HG03135 (cell line): ENCODE results near the gene CLTC.
"Not testable (repeated sequence)": the region's sequence is repeated elsewhere in the genome, so short reads cannot be mapped to it uniquely, and the experiment has no call there.

ENCODE experiments used
- ATAC-seq: cut with Tn5 transposase; IDR thresholded peaks from one replicate; pipeline ENCODE4 v1.9.1; 2021; ENCODE audit warnings: mild to moderate bottlenecking, moderate library complexity; ENCODE audit not compliant: unreplicated experiment

Gene CLTC

DNA sequence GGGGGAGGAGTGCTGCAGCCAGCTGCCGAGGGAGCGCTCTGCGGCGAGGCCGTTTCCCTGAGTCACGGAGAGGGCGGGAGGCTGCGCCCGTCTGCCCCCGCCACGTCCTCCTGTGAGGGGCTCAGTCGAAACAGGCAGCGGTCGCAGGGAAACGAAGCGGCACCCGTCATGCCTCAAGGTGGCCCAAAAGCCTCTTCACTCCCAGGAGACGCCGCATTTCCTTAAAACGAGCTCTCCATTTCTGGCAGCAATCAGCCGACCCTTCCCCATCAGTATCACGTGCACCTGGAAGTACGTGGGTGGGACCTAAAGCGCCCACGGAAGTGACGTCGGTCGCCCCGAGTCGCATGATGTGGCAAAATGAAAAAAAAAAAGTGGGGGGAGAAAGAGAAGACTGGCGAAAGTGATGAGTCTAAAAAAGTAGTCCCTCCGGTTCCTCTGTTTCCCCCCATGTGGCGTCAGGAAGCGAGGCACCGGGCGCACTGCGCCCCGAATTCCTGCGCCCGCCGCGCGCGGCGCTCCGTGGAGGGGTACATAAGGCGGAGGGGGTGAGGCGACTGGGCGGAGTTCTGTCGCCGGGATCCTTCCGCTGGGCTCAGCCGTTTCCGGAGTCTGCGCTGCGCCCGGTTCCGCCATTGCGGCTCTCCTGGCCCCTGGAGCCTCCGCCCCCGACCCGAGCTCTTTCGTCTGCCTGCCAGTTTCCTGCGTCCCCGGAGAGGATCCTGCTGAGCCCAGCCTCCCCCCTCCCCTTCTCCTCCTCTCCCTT is at the start of gene CLTC:
Gene CLTC, plus strand, starts transcription at position 598 of the 766 bp plus-strand sequence. CDS start 237 bp downstream, outside the sequence.
- ATAC-seq, result peak; percentile 70

- no peak for ATAC-seq
These were observed 47.3 kb upstream of the CLTC start for GRCh38 chr17:59572301-59572924.

- not testable (repeated sequence) for ATAC-seq
These were observed 35.5 kb upstream of the CLTC start for GRCh38 chr17:59584168-59584567.

GRCh38 chr17:59600169-59600568 is 19.5 kb upstream of the CLTC start:
- ATAC-seq, result no peak

- peak; percentile 59 for ATAC-seq
These were observed 18.6 kb upstream of the CLTC start for GRCh38 chr17:59601130-59601529.

GRCh38 chr17:59607061-59607460 is 12.6 kb upstream of the CLTC start:
- ATAC-seq, result no peak

GRCh38 chr17:59607817-59608403 is 11.8 kb upstream of the CLTC start:
- no peak for ATAC-seq

- ATAC-seq, result no peak
These were observed 8.2 kb upstream of the CLTC start for GRCh38 chr17:59611503-59611902.

GRCh38 chr17:59616253-59616920 is 3.3 kb upstream of the CLTC start:
- no peak for ATAC-seq

GRCh38 chr17:59617156-59617732 is 2.5 kb upstream of the CLTC start:
- ATAC-seq, result no peak

GRCh38 chr17:59619035-59619297 is 729 bp upstream of the CLTC start:
- no peak for ATAC-seq

GRCh38 chr17:59620064-59620359 is 317 bp downstream of the CLTC start:
- ATAC-seq, result no peak

DNA sequence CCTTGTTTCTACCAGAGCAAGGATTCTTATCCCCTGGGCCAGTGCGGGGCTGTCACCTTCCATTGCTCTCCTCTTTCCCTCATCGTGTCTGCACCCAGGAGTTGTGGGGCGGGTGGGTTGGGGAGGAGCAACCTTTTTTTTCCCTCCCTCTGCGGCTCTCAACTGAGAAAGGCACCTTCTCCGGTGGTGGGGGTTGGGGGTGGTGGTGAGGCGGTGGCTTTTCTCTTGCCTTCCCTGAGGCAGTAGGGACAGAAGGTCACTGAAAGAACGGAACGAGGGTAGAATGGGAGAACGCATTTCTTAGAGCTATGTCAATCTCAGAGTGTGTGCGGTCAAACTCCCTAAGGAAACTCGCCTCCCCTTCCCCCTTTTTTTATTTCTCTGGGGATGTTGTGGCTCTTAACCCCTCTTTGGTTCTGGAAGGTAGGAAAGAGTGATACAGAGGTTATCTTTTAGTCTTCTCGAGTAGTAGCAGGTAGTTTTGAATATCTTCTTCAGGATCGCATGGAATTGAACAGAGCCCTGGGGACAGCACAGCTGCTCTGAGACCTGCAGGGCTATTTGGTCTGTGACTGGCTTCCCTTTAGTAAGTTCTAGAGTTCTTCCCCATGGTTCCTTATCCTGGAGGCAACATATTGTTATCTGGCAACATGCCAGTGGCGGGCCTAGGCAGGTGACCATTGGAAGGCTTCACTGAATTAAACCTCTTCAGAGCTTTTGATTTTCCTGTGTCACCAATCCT is 994 bp downstream of the CLTC start:
- ATAC-seq, result no peak

- ATAC-seq, result no peak
These were observed 2.1 kb downstream of the CLTC start for GRCh38 chr17:59621771-59622170.

DNA sequence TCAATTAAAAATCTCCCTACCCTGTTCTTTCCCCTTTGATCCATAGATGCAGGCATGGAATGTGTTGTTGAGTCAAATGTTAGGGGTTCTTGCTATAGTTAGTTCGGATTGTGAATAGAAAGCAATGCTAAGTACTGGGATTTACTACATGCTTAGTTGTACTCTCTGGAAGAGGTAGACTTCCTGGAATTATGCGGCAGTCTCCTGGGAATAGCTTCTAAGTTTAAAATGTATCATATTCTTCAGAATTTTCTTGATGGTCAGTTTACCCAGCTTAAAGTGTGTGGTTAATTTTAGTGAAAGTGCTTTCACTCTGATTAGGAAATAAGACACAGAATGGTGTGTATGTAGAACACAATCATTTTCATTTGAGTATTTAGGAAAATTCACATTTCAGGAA is 3.5 kb downstream of the CLTC start:
- ATAC-seq, result no peak

- no peak for ATAC-seq
These were observed 7.1 kb downstream of the CLTC start for GRCh38 chr17:59626756-59627155.

- ATAC-seq, result no peak
These were observed 7.6 kb downstream of the CLTC start for GRCh38 chr17:59627274-59627673.

GRCh38 chr17:59627770-59628171 is 8.1 kb downstream of the CLTC start:
- no peak for ATAC-seq

DNA sequence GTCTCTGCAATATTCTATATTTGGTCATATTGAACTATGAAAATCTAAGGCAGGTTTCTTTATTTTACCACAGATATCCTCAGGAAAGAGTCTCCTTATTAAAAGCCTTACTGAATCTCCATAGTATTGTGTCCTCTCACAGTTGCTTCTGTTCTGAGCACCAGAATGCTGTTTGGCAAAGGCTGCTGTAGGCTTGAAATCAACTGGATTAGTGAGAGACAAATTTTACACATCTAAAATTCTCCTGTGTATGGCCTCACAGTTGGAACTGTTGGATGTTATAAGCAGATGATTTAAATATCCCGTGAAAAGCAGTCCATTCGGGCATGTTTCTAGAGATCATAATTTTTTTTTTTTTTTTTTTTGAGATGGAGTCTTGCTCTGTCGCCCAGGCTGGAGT is 9.5 kb downstream of the CLTC start:
- ATAC-seq, result no peak

GRCh38 chr17:59631276-59631675 is 11.6 kb downstream of the CLTC start:
- ATAC-seq, result no peak

DNA sequence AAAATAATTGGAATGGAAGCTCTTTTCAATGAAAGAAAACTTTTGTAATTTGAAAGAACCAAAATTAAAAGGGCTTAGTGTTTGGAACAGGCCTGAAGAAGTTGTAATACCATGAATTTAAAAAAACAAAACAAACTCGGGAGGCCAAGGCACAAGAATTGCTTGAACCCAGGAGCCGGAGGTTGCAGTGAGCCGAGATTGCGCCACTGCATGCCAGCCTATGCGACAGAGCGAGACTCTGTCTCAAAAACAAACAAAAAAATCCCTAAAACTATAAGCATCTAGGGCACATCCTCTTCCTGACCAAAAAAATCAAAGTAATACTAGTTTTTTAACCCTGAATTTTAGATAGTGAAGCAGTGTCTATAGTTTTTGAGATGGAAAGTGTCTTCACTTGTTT is 12.7 kb downstream of the CLTC start:
- no peak for ATAC-seq
